B cell (primary cell): ENCODE results near the gene MTHFD2L. TPM values are rescaled to one million over a fixed set of nuclear protein-coding genes. Genes with fewer than 3 reads are reported as not detected.
A peak's percentile ranks its signal among the peaks of the same experiment; 100 is the strongest.

Experiments used
- ATAC-seq: fragments of 200-7000 bp; cut with Tn5 transposase; one replicate; pipeline ENCODE4 v1.10.0; 2021; ENCODE audit warnings: low read depth, mild to moderate bottlenecking, moderate number of reproducible peaks, moderate library complexity
- CTCF ChIA-PET: fragments of 350-600 bp; sonication (Branson Sonifier 250); formaldehyde crosslinking; loops from one replicate; lab custom pipeline; 2021; ENCODE audit warnings: antibody characterized with exemption, inconsistent platforms; lab: Charles Lee
- POLR2A ChIA-PET: fragments of 350-600 bp; sonication (Branson Sonifier 250); formaldehyde crosslinking; loops from one replicate; lab custom pipeline; 2021; ENCODE audit warnings: antibody characterized with exemption; lab: Charles Lee
- DNase-seq: peaks from one replicate; pipeline ENCODE4 v3.0.0; 2013
- H2AFZ ChIP-seq: 2 replicates; pipeline ENCODE4 v1.6.1; 2012; ENCODE audit warnings: mild to moderate bottlenecking, low read depth, low read length; ENCODE audit not compliant: insufficient read depth, poor library complexity, severe bottlenecking
- H3K27ac ChIP-seq, 2 donors: 1 replicate in 1 of 2; 2 replicates in 1 of 2; pipeline ENCODE4 v1.5.1; 2012 to 2013; ENCODE audit warnings: low read length in 2 of 2, mild to moderate bottlenecking in 2 of 2, moderate library complexity in 1 of 2
- H3K27me3 ChIP-seq, 4 experiments: fragments of 200-600 bp in 1 of 4; sonication (generic) in 1 of 4; replicated peaks in 1 of 4; 1 replicate in 2 of 4; 2 replicates in 2 of 4; pipeline versions ENCODE4 v1.6.1 to v1.7.0; 2013 to 2016; ENCODE audit warnings: low read length in 3 of 4, mild to moderate bottlenecking in 2 of 4, mixed read lengths in 1 of 4, moderate library complexity in 1 of 4; ENCODE audit not compliant: insufficient read depth in 4 of 4, control insufficient read depth in 3 of 4; ENCODE audit errors: control extremely low read depth in 1 of 4
- H3K36me3 ChIP-seq, 2 experiments: replicated peaks in 1 of 2; 1 replicate in 1 of 2; 2 replicates in 1 of 2; pipeline versions ENCODE4 v1.6.1 to v1.7.1; 2013; ENCODE audit warnings: low read length in 1 of 2; ENCODE audit not compliant: insufficient read depth in 2 of 2, control insufficient read depth in 1 of 2; ENCODE audit errors: control extremely low read depth in 1 of 2, extremely low read depth in 1 of 2
- H3K4me1 ChIP-seq, 2 donors: fragments of 200-600 bp in 1 of 2; sonication (generic) in 1 of 2; 1 replicate in 1 of 2; 2 replicates in 1 of 2; pipeline versions ENCODE4 v1.5.1 to v1.6.1; 2013 to 2017; ENCODE audit warnings: low read length in 2 of 2; ENCODE audit not compliant: control insufficient read depth in 2 of 2, insufficient read depth in 2 of 2
- H3K4me2 ChIP-seq: replicated peaks from 2 replicates; pipeline ENCODE3; 2012; ENCODE audit warnings: mild to moderate bottlenecking, low read depth, low read length; ENCODE audit not compliant: poor library complexity, severe bottlenecking
- H3K4me3 ChIP-seq, 5 experiments: fragments of 200-600 bp in 1 of 5; sonication (generic) in 1 of 5; 1 replicate in 3 of 5; 2 replicates in 2 of 5; pipeline versions ENCODE4 v1.5.1 to v1.7.0; 2011 to 2016; ENCODE audit warnings: low read length in 4 of 5, mild to moderate bottlenecking in 4 of 5, low read depth in 2 of 5, control low read depth in 1 of 5, moderate library complexity in 1 of 5; ENCODE audit not compliant: insufficient read depth in 1 of 5; ENCODE audit errors: control extremely low read depth in 1 of 5, extremely low read depth in 1 of 5
- H3K79me2 ChIP-seq: fragments of 200-600 bp; sonication (generic); one replicate; pipeline ENCODE4 v1.6.0; 2016; ENCODE audit warnings: low read length; ENCODE audit not compliant: control insufficient read depth, insufficient read depth
- H3K9ac ChIP-seq: fragments of 200-600 bp; sonication (generic); 2 replicates; pipeline ENCODE4 v1.6.1; 2017; ENCODE audit warnings: mild to moderate bottlenecking, low read length, moderate library complexity
- H3K9me3 ChIP-seq, 3 donors: one replicate each; pipeline versions ENCODE4 v1.6.1 to v1.7.1; 2013; ENCODE audit warnings: low read length in 2 of 3; ENCODE audit not compliant: control insufficient read depth in 2 of 3, insufficient read depth in 1 of 3; ENCODE audit errors: control extremely low read depth in 1 of 3
- H4K20me1 ChIP-seq: 2 replicates; pipeline ENCODE4 v1.6.0; 2012; ENCODE audit warnings: mild to moderate bottlenecking, low read length; ENCODE audit not compliant: insufficient read depth, control insufficient read depth, poor library complexity, severe bottlenecking
- H3K27ac Mint-ChIP-seq: one replicate; pipeline ENCODE4 v1.8.0; 2021; ENCODE audit warnings: mixed read lengths
- H3K27me3 Mint-ChIP-seq: one replicate; pipeline ENCODE4 v1.8.0; 2021; ENCODE audit warnings: mixed read lengths
- H3K4me1 Mint-ChIP-seq: one replicate; pipeline ENCODE4 v1.8.0; 2021; ENCODE audit warnings: mixed read lengths
- H3K4me3 Mint-ChIP-seq: one replicate; pipeline ENCODE4 v1.8.0; 2021; ENCODE audit warnings: mixed read lengths
- H3K9me3 Mint-ChIP-seq: one replicate; pipeline ENCODE4 v1.8.0; 2022; ENCODE audit warnings: mixed read lengths; ENCODE audit not compliant: insufficient read depth
- CTCF ChIP-seq: fragments of 200-600 bp; IDR thresholded peaks from one replicate; pipeline ENCODE4 v1.8.0; 2022; ENCODE audit warnings: antibody characterized with exemption, mild to moderate bottlenecking
- EZH2 ChIP-seq: IDR thresholded peaks from 2 replicates; pipeline ENCODE4 v1.6.1; 2012; ENCODE audit warnings: borderline replicate concordance, low read depth, mild to moderate bottlenecking, moderate library complexity, low read length; ENCODE audit not compliant: insufficient read depth, poor library complexity, severe bottlenecking
- WGBS: methylation state at CpG from one replicate; pipeline ENCODE4 v1.1.5; 2013; ENCODE audit warnings: missing lambda C conversion rate; ENCODE audit not compliant: insufficient coverage; 5-methylcytosine and 5-hydroxymethylcytosine counted together
- intact Hi-C: fragments of 100-400 bp; cut with micrococcal nuclease; formaldehyde crosslinking; loops from one replicate; pipeline ENCODE4 v1.10.0; 2022
- polyA plus RNA-seq: library from polyadenylated mRNA; depleted of rRNA; stranded (reverse); fragments of >200 nt; gene quantifications from 2 replicates; pipeline ENCODE4 v1.2.3, GENCODE V29; 2012
- total RNA-seq, 2 donors: library from RNA; stranded (reverse); fragments of 120-200 nt in 1 of 2; gene quantifications; 1 replicate in 1 of 2; 2 replicates in 1 of 2; pipeline versions ENCODE4 v1.2.3 to v1.2.4, GENCODE V29; 2013 to 2022

The MTHFD2L gene
- total and polyA plus RNA-seq, 2 donors (not counting 1 experiment from before 2014, with no cell fraction given): 5.5 to 12.6 TPM

DNA sequence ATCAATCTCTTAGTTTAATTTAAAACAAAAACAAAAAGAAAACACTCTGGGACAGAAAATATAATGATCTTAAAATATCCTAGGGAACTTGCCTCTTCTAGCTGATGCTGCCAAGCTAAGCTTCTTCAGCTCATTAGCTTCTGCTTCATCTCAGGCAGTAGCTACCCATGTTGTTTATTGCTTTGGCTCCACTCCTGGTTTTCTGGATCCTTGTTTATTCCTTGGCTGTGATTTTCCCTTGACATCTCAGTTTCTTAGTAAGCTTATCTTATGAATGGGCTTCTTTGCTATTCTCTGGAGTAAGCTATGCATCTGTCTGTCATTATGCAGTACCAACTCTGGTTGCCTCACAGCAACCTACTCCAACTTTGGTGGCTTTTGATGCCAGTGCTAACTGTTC is 5.1 kb upstream of the MTHFD2L start:
- H3K4me3 ChIP-seq: no peak overlapping the region
- ChIA-PET POLR2A (no interaction called here), CTCF (interaction anchor here (1.0 kb wide), 1 partner anchor 18 kb away, joined by 3 read pairs; no protein-coding TSS in a partner anchor)
- no peak overlapping the region for H3K27ac ChIP-seq
- no peak overlapping the region for H2AFZ ChIP-seq
- H3K27ac Mint-ChIP-seq: no peak overlapping the region
- no peaks in the 10 kb centered on the region for H3K36me3 ChIP-seq
- no peaks in the 10 kb centered on the region for H3K9me3 Mint-ChIP-seq
- ATAC-seq (no peak), DNase-seq (no peak)
- peaks cover 3 to 6% of the 10 kb centered on the region in 2 donors for H3K4me1 ChIP-seq
- no peaks in the 10 kb centered on the region for H4K20me1 ChIP-seq
- H3K9me3 ChIP-seq: no peaks in the 10 kb centered on the region
- no peak overlapping the region for H3K4me3 Mint-ChIP-seq
- peaks cover 0 to 9% (median 4%) of the 10 kb centered on the region in 4 experiments for H3K27me3 ChIP-seq
- H3K27me3 Mint-ChIP-seq: peaks cover 20% of the 10 kb centered on the region
- no peak overlapping the region for H3K9ac ChIP-seq
- no peaks in the 10 kb centered on the region for H3K79me2 ChIP-seq
- peaks cover 6% of the 10 kb centered on the region for H3K4me1 Mint-ChIP-seq
- TF ChIP-seq CTCF (no peak), EZH2 (no peak)
- no peak overlapping the region for H3K4me2 ChIP-seq
- intact Hi-C loops: no loop called here

- DNase-seq (no peak), ATAC-seq (no peak)
- ChIA-PET CTCF (no interaction called here), POLR2A (no interaction called here)
- peaks cover 11 to 13% of the 10 kb centered on the region in 2 donors for H3K4me1 ChIP-seq
- H4K20me1 ChIP-seq: no peaks in the 10 kb centered on the region
- WGBS: no CpG with 5 or more reads among the region's 2 CpGs
- TF ChIP-seq CTCF (no peak), EZH2 (no peak)
- H3K9me3 Mint-ChIP-seq: no peaks in the 10 kb centered on the region
- peaks cover 0 to 9% (median 1%) of the 10 kb centered on the region in 4 experiments for H3K27me3 ChIP-seq
- peak overlapping the region; percentile 97 for H3K4me3 Mint-ChIP-seq
- H2AFZ ChIP-seq: no peak overlapping the region
- H3K79me2 ChIP-seq: peaks cover 22% of the 10 kb centered on the region
- H3K4me1 Mint-ChIP-seq: peaks cover 21% of the 10 kb centered on the region
- intact Hi-C loops: loop anchor here (5.0 kb wide), 1 partner anchor 899 kb away; the partner anchor contains the start of gene ANKRD17
- H3K4me2 ChIP-seq: no peak overlapping the region
- no peak overlapping the region for H3K27ac ChIP-seq
- peak overlapping the region; percentile 38 for H3K27ac Mint-ChIP-seq
- peaks cover 2 to 4% of the 10 kb centered on the region in 2 experiments for H3K36me3 ChIP-seq
- no peak overlapping the region for H3K4me3 ChIP-seq
- H3K27me3 Mint-ChIP-seq: peaks cover 11% of the 10 kb centered on the region
- H3K9me3 ChIP-seq: no peaks in the 10 kb centered on the region
- H3K9ac ChIP-seq: no peak overlapping the region
These were observed 1.4 kb upstream of the MTHFD2L start for GRCh38 chr4:74156521-74156920.
